IMR-90 (cell line): ENCODE measurements around the gene CTSC. TPM values are rescaled to one million over a fixed set of nuclear protein-coding genes. Genes with fewer than 3 reads are reported as not detected.
A peak's percentile ranks its signal among the peaks of the same experiment; 100 is the strongest.

Experiments used
- ATAC-seq: fragments of 200-7000 bp; cut with Tn5 transposase; 2 replicates; pipeline ENCODE4 v1.9.1; 2020; ENCODE audit warnings: low read depth, mild to moderate bottlenecking, moderate library complexity
- BruUV-seq: library from RNA; stranded (reverse); fragments of 400-500 nt; replicated peaks from 2 replicates; lab custom pipeline; 2021; lab: Mats Ljungman, UMichigan
- CTCF ChIA-PET: fragments of 300-600 bp; formaldehyde crosslinking; extraction: SDS; loops from one replicate; lab custom pipeline; 2021; ENCODE audit warnings: antibody characterized with exemption; lab: Yijun Ruan, JAX
- POLR2A ChIA-PET: fragments of 300-600 bp; sonication (Branson Sonifier 250); formaldehyde crosslinking; loops from one replicate; lab custom pipeline; 2022; ENCODE audit warnings: antibody characterized with exemption; ENCODE audit not compliant: unreplicated experiment; lab: Charles Lee
- DNase-seq: peaks from one replicate; pipeline ENCODE4 v3.0.0; 2013
- H2AFZ ChIP-seq: replicated peaks from 2 replicates; pipeline ENCODE3; 2013; ENCODE audit warnings: low read length, mild to moderate bottlenecking; ENCODE audit not compliant: poor library complexity
- H2AK5ac ChIP-seq: 2 replicates; pipeline ENCODE4 v1.6.1; 2013; ENCODE audit warnings: low read depth, low read length, inconsistent platforms
- H2AK9ac ChIP-seq: replicated peaks from 2 replicates; pipeline ENCODE3; 2013; ENCODE audit warnings: mild to moderate bottlenecking, low read depth, low read length, moderate library complexity; ENCODE audit not compliant: poor library complexity
- H2BK120ac ChIP-seq: 2 replicates; pipeline ENCODE4 v1.6.1; 2013; ENCODE audit warnings: low read depth, low read length, inconsistent platforms
- H2BK15ac ChIP-seq: 3 replicates; pipeline ENCODE4 v1.6.1; 2013; ENCODE audit warnings: low read depth, low read length, inconsistent platforms
- H2BK20ac ChIP-seq: 2 replicates; pipeline ENCODE4 v1.6.1; 2013; ENCODE audit warnings: low read depth, mild to moderate bottlenecking, inconsistent platforms, low read length, moderate library complexity
- H2BK5ac ChIP-seq: 2 replicates; pipeline ENCODE4 v1.6.1; 2013; ENCODE audit warnings: mild to moderate bottlenecking, low read depth, low read length, inconsistent platforms; ENCODE audit not compliant: poor library complexity, severe bottlenecking
- H3K14ac ChIP-seq: replicated peaks from 2 replicates; pipeline ENCODE4 v1.6.1; 2013; ENCODE audit warnings: low read depth, low read length, inconsistent platforms
- H3K18ac ChIP-seq: 2 replicates; pipeline ENCODE4 v1.6.1; 2013; ENCODE audit warnings: low read depth, low read length, control low read depth
- H3K23ac ChIP-seq: 2 replicates; pipeline ENCODE4 v1.6.1; 2013; ENCODE audit warnings: low read depth, low read length, inconsistent platforms
- H3K27ac ChIP-seq: 2 replicates; pipeline ENCODE4 v1.5.1; 2013; ENCODE audit warnings: mild to moderate bottlenecking, control low read depth, low read length; ENCODE audit not compliant: insufficient read depth
- H3K27me3 ChIP-seq: 2 replicates; pipeline ENCODE4 v1.6.1; 2013; ENCODE audit warnings: low read length; ENCODE audit not compliant: control insufficient read depth, insufficient read depth
- H3K36me3 ChIP-seq: 2 replicates; pipeline ENCODE4 v1.6.1; 2013; ENCODE audit warnings: low read length, mixed read lengths; ENCODE audit not compliant: control insufficient read depth, insufficient read depth
- H3K4ac ChIP-seq: 2 replicates; pipeline ENCODE4 v1.6.1; 2013; ENCODE audit warnings: low read depth, low read length, inconsistent platforms
- H3K4me1 ChIP-seq: 2 replicates; pipeline ENCODE4 v1.6.1; 2013; ENCODE audit warnings: low read length, mixed read lengths; ENCODE audit not compliant: control insufficient read depth, insufficient read depth
- H3K4me2 ChIP-seq: 2 replicates; pipeline ENCODE4 v1.6.1; 2013; ENCODE audit warnings: low read depth, mild to moderate bottlenecking, control low read depth, low read length, moderate library complexity
- H3K4me3 ChIP-seq: 2 replicates; pipeline ENCODE4 v1.5.1; 2013; ENCODE audit warnings: low read depth, mild to moderate bottlenecking, control low read depth, low read length, moderate library complexity; ENCODE audit not compliant: insufficient read depth
- H3K56ac ChIP-seq: 2 replicates; pipeline ENCODE4 v1.6.1; 2013; ENCODE audit warnings: low read length, inconsistent platforms; ENCODE audit not compliant: insufficient read depth; ENCODE audit errors: extremely low read depth
- H3K79me1 ChIP-seq, 2 experiments: 2 replicates each; pipeline ENCODE4 v1.6.1; 2013; ENCODE audit warnings: low read length in 2 of 2, inconsistent platforms in 1 of 2, low read depth in 1 of 2
- H3K9ac ChIP-seq: 2 replicates; pipeline ENCODE4 v1.6.1; 2013; ENCODE audit warnings: low read depth, low read length, control low read depth
- H3K9me1 ChIP-seq: 2 replicates; pipeline ENCODE4 v1.6.1; 2013; ENCODE audit warnings: low read length, inconsistent platforms; ENCODE audit not compliant: insufficient read depth
- H3K9me3 ChIP-seq: 2 replicates; pipeline ENCODE4 v1.6.1; 2013; ENCODE audit warnings: low read length; ENCODE audit not compliant: control insufficient read depth, insufficient read depth
- H4K20me1 ChIP-seq: 2 replicates; pipeline ENCODE4 v1.6.1; 2013; ENCODE audit warnings: low read length, inconsistent platforms; ENCODE audit not compliant: insufficient read depth
- H4K5ac ChIP-seq: 2 replicates; pipeline ENCODE4 v1.6.1; 2013; ENCODE audit warnings: mild to moderate bottlenecking, low read depth, low read length, control low read depth
- H4K8ac ChIP-seq, 2 experiments: 2 replicates each; pipeline ENCODE4 v1.6.1; 2013; ENCODE audit warnings: low read depth in 2 of 2, low read length in 2 of 2, control low read depth in 1 of 2, inconsistent platforms in 1 of 2
- H4K91ac ChIP-seq: 2 replicates; pipeline ENCODE4 v1.6.1; 2013; ENCODE audit warnings: low read depth, low read length, inconsistent platforms; ENCODE audit not compliant: insufficient read depth
- BHLHE40 ChIP-seq: fragments of 150-350 bp; IDR thresholded peaks from 2 replicates; pipeline ENCODE4 v1.6.1; 2016; ENCODE audit warnings: mild to moderate bottlenecking, low read depth, low read length
- CEBPB ChIP-seq: IDR thresholded peaks from 2 replicates; pipeline ENCODE4 v1.6.1; 2012; ENCODE audit warnings: low read depth, low read length, improper control_type of control experiment
- MAZ ChIP-seq: IDR thresholded peaks from 2 replicates; pipeline ENCODE4 v1.6.1; 2012; ENCODE audit warnings: low read depth, mild to moderate bottlenecking, low read length, improper control_type of control experiment, moderate library complexity, borderline replicate concordance
- MXI1 ChIP-seq: IDR thresholded peaks from 2 replicates; pipeline ENCODE4 v1.6.1; 2012; ENCODE audit warnings: low read depth, mild to moderate bottlenecking, low read length, moderate library complexity, borderline replicate concordance
- NFE2L2 ChIP-seq: fragments of 150-350 bp; IDR thresholded peaks from 2 replicates; pipeline ENCODE4 v1.6.1; 2016; ENCODE audit warnings: low read depth, mild to moderate bottlenecking, low read length
- POLR2A ChIP-seq: IDR thresholded peaks from 2 replicates; pipeline ENCODE4 v1.6.1; 2012; ENCODE audit warnings: mild to moderate bottlenecking, low read depth, low read length
- RAD21 ChIP-seq: IDR thresholded peaks from 2 replicates; pipeline ENCODE4 v1.6.1; 2012; ENCODE audit warnings: low read length, improper control_type of control experiment
- RCOR1 ChIP-seq: IDR thresholded peaks from 2 replicates; pipeline ENCODE4 v1.6.1; 2012; ENCODE audit warnings: mild to moderate bottlenecking, low read length, improper control_type of control experiment; ENCODE audit not compliant: insufficient replicate concordance
- SMC3 ChIP-seq: fragments of 150-350 bp; IDR thresholded peaks from 2 replicates; pipeline ENCODE4 v1.6.1; 2016; ENCODE audit warnings: low read depth, mild to moderate bottlenecking, antibody characterized with exemption, low read length, moderate library complexity
- USF2 ChIP-seq: fragments of 150-350 bp; IDR thresholded peaks from 2 replicates; pipeline ENCODE4 v1.6.1; 2017; ENCODE audit warnings: mild to moderate bottlenecking, antibody characterized with exemption, low read length, low read depth
- WGBS, 2 experiments: methylation state at CpG; one replicate each; pipeline versions ENCODE4 v1.1.5 to v1.1.7; 2013; ENCODE audit warnings: missing lambda C conversion rate in 2 of 2; ENCODE audit not compliant: insufficient read length in 1 of 2; ENCODE audit errors: extremely low coverage in 2 of 2; 5-methylcytosine and 5-hydroxymethylcytosine counted together
- dilution Hi-C: fragments of 300-500 bp; cut with HindIII; formaldehyde crosslinking; loops from one replicate; pipeline ENCODE4 v1.14.3; 2018; ENCODE audit warnings: low sequenced_read_pairs; ENCODE audit not compliant: unreplicated experiment
- in situ Hi-C: fragments of 300-500 bp; cut with MboI; formaldehyde crosslinking; loops from 3 replicates; pipeline ENCODE4 v1.14.3; 2019; ENCODE audit warnings: low sequenced_read_pairs, inconsistent platforms, mixed read lengths
- intact Hi-C: fragments of 100-400 bp; cut with micrococcal nuclease; formaldehyde crosslinking; loops from 2 replicates; pipeline ENCODE4 v1.10.0; 2022
- polyA plus RNA-seq, 3 experiments: library from polyadenylated mRNA; depleted of rRNA; stranded (reverse); fragments of >200 nt; gene quantifications; 2 replicates each; pipeline ENCODE4 v1.2.3, GENCODE V29; 2012; ENCODE audit warnings: low replicate concordance in 1 of 3
- total RNA-seq: library from RNA; depleted of rRNA; stranded (reverse); fragments of >200 nt; gene quantifications from 2 replicates; pipeline ENCODE4 v1.2.3, GENCODE V29; 2012

CTSC gene
- total and polyA plus RNA-seq, 2 of the 4 experiments (the other 2 are of a cell fraction): 208 to 299 TPM

DNA sequence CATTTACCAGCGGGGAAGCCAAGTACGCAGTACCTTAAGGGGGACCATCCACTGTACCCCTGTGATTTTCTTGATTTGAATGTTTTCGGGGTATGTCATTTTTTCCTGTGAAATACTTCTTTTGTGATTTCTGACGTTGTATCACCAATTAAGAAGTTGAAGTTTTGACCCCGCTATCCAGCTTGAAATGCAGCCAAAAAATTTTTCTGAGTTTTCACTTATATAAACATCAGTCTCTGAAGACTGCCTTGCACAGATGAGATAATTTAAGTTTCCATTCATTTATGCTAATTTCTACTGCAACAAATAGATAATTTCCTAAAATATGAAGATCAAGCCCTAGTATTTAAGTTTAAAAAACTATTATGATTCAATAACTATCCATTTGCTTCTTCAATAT, 20.0 kb downstream of the CTSC start:
- no peak overlapping the region for H2BK5ac ChIP-seq
- no peak for ATAC-seq
- H3K9ac ChIP-seq: no peak overlapping the region
- no peak for DNase-seq
- H2AK9ac ChIP-seq: no peak overlapping the region
- H3K27me3 ChIP-seq: no peaks in the 10 kb centered on the region
- no peak overlapping the region for H3K23ac ChIP-seq
- in situ Hi-C loops: loop anchor here (25.0 kb wide), 1 partner anchor 220 kb away; no protein-coding TSS in a partner anchor
- no peak overlapping the region for H4K5ac ChIP-seq
- H2BK20ac ChIP-seq: no peak overlapping the region
- no peak overlapping the region for H3K27ac ChIP-seq
- no CpG with 5 or more reads among the region's 5 CpGs for WGBS, 2 experiments
- H3K4me1 ChIP-seq: peaks cover 12% of the 10 kb centered on the region
- H3K4ac ChIP-seq: no peak overlapping the region
- no peak overlapping the region for H3K56ac ChIP-seq
- no peaks in the 10 kb centered on the region for H3K9me3 ChIP-seq
- H2AFZ ChIP-seq: no peak overlapping the region
- no peak overlapping the region for H4K91ac ChIP-seq
- H3K79me1 ChIP-seq: peaks cover 0 to 43% of the 10 kb centered on the region in 2 experiments; a peak in 2 of 4 replicates
- peaks cover 11% of the 10 kb centered on the region for H4K20me1 ChIP-seq
- H3K4me3 ChIP-seq: no peak overlapping the region
- no peak for TF ChIP-seq MXI1
- TF ChIP-seq RCOR1: no peak
- TF ChIP-seq SMC3: no peak
- no peak for TF ChIP-seq POLR2A
- TF ChIP-seq NFE2L2: no peak
- no peak for TF ChIP-seq USF2
- TF ChIP-seq RAD21: no peak
- no peak for TF ChIP-seq MAZ
- TF ChIP-seq BHLHE40: no peak
- TF ChIP-seq CEBPB: no peak
- no peak overlapping the region for H3K4me2 ChIP-seq
- no peak overlapping the region for H3K18ac ChIP-seq
- H3K36me3 ChIP-seq: peaks cover 10% of the 10 kb centered on the region
- peak overlapping the region in 1 of 2 experiments; percentile 15; a peak in 1 of 4 replicates for H4K8ac ChIP-seq
- no peak overlapping the region for H2BK15ac ChIP-seq
- ChIA-PET POLR2A (no interaction called here), CTCF (no interaction called here)
- no TSS peak for BruUV-seq
- peaks cover 3% of the 10 kb centered on the region; the same call in 1 of the 2 replicates for H3K9me1 ChIP-seq
- H2BK120ac ChIP-seq: no peak overlapping the region
- no peak overlapping the region for H3K14ac ChIP-seq
- dilution Hi-C loops: no loop called here
- H2AK5ac ChIP-seq: no peak overlapping the region
- intact Hi-C loops: no loop called here
